Liver (tissue), 3 donors: Measurements from ENCODE around the gene PCDHA13.

Experiments
- CTCF ChIP-seq: fragments of 150-350 bp; IDR thresholded peaks from 2 replicates; pipeline ENCODE4 v1.5.1; 2017; ENCODE audit warnings: improper control_type of control experiment, low read depth, low read length; ENCODE audit not compliant: missing input control
- GABPA ChIP-seq, 2 donors: IDR thresholded peaks in 1 of 2; conservative IDR thresholded peaks in 1 of 2; 2 replicates each; pipeline ENCODE4 v1.6.1; 2016; ENCODE audit warnings: antibody characterized with exemption in 2 of 2, mild to moderate bottlenecking in 1 of 2, moderate library complexity in 1 of 2
- JUND ChIP-seq, 2 donors: IDR thresholded peaks; 2 replicates each; pipeline ENCODE4 v1.6.1; 2016; ENCODE audit warnings: antibody characterized with exemption in 2 of 2
- MAX ChIP-seq: IDR thresholded peaks from 2 replicates; pipeline ENCODE4 v1.6.1; 2016; ENCODE audit warnings: antibody characterized with exemption
- RAD21 ChIP-seq, 2 donors: IDR thresholded peaks; 2 replicates each; pipeline ENCODE4 v1.6.1; 2016; ENCODE audit warnings: antibody characterized with exemption in 2 of 2, mild to moderate bottlenecking in 2 of 2
- REST ChIP-seq: IDR thresholded peaks from 2 replicates; pipeline ENCODE4 v1.6.1; 2016; ENCODE audit warnings: antibody characterized with exemption, mild to moderate bottlenecking
- SP1 ChIP-seq: IDR thresholded peaks from 2 replicates; pipeline ENCODE4 v1.6.1; 2018; ENCODE audit warnings: antibody characterized with exemption, mild to moderate bottlenecking
- YY1 ChIP-seq: IDR thresholded peaks from 2 replicates; pipeline ENCODE4 v1.6.1; 2016; ENCODE audit warnings: antibody characterized with exemption, mild to moderate bottlenecking
- donor health status: healthy.
- donor health status: healthy.

GRCh38 chr5:140833993-140834392, 47.9 kb upstream of the PCDHA13 start, which contains the start of gene PCDHA7:
- TF ChIP-seq CTCF (no peak), YY1 (no peak), MAX (no peak), JUND (IDR thresholded peaks at IDR 0.05) (no peak), GABPA (IDR thresholded peaks at IDR 0.05 in 1 of 2, conservative IDR thresholded peaks at IDR 0.05 in 1 of 2) (no peak), REST (no peak), SP1 (no peak), RAD21 (IDR thresholded peaks at IDR 0.05) (peak in 1 of 2 donors; percentile 14)
